Stimulated activated CD8-positive, alpha-beta memory T cell treated with anti-CD3 and anti-CD28 coated beads, Interleukin-4, amount 100 ng/mL, for 1 hour (primary cell): ENCODE data around the gene AFF2.

Experiments
- DNase-seq, 2 donors: peaks; one replicate each; pipeline ENCODE4 v3.0.0-alpha.2; 2020; ENCODE audit warnings: low read depth in 2 of 2, low spot score in 1 of 2

The AFF2 gene

DNA sequence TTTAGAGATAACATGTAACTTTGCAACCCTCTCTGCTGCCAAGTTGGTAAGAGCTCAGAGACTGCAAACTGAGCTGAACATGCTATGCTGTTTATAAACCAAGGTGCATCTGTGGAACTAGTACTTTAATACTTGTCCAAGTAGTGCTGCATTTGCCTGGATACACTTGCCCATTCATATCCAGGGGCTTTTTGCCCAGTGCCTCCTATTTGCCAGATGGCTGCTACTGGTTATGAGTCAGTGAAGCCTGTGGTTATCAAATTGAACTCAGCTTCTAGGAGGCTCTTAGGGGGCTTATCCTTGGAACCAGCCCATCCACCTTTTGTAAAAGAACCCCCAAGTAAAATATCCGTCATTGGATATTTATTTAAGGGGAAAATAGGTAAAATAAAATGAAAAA, 79.6 kb downstream of the AFF2 start:
- no peak for DNase-seq

DNA sequence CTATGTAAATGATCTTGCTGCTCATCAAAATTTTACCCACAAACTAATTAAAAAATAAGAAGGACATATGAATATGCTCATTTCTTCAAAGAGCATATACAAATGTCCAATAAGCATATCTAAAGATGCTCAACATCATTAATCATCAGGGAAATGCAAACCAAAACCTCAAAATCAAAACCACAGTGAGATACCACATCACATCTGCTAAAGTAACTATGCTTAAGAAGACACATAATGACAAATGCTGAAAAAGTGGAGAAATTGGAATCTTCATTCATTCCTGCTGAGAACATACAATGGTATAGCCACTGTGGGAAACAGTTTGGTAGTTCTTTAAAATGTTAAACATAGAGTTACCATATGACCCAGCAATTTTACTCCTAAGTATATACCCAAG, 81.9 kb downstream of the AFF2 start:
- DNase-seq, result no peak

DNA sequence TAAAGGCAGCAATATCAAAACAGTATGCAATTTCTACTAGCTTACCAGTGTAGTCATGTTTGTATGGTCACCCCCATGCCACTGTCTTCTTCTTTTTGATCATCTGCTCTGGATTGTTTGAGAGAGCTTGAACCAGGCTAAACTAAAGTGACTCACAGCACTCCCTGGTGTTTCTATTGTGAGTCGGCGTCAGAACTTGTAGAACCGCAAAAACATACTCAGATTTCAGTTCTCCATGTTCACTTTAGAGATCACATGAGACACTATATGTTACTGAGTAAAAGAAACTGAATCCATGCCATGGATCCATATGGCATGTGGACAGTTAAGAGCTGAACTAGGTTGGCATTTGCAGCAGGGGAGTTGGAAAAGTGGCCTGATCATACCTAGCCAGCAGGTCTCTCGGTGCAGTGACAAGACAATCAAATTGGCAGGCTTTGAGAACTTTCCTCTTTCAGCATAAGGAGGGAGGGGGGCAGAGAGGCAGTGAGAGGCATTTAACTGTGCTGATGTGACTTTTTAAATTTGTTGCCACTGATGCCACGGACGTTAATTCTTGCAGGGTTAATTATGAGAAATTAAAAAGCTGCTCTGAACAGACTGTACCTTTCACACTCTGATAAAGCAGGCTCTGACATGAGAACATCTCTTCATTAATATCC, 88.4 kb downstream of the AFF2 start:
- no peak for DNase-seq

DNA sequence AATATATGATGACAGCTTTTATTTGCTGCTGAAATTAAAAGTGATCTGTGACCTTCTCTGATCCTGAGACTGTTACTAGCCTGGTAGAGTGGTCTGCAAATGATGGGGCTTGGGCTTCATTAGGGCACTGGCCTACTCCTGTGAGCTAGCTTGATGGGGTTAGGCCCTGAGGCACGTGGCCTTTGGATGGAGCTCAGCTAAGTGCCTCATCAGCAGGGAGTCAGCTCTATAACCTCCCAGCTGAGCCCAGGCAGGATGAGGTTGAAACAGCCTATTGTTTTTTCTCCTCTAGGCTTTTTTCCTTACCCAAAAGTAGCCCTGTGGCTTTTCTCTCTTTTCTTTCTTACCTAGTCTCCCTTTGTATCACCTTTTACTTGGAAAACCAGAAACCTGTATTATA, 92.2 kb downstream of the AFF2 start:
- DNase-seq, result no peak

DNA sequence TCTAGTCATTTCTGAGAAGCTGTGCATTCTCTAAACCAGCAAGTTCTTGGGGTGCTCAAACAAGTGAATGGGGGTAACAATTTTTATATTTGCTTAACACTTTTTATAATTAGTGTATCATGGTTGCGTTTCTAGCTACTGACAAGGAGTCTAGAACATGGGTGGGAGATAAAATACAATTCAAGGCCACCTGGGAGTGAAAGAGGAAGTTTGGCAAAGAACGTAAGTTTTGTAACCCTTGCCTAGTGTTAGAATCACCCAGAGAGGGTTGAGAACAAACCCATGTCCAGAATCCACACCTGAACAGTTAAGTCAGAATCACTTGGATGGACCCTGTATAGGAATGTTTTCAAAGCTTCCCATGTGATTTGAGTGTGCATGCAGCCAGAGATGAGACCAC, 92.7 kb downstream of the AFF2 start:
- no peak for DNase-seq

DNA sequence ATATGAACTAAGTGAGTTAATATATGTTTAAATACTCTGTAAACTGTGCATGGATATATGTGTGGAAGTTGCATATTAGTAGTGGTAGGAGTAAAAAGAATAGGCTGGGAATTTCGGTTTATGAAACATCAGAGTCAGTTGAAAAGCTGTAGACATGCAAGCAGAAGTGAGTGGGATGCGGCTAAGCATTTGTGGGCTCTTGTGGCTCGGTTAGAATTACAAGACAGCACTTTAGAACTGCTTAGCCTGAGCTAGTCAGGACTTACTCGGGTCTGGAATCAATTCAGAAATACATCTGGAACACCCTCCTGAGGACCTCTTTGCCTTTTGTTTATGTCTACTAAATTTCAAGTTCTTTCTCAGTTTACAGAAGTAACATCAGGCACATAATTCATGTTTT, 93.6 kb downstream of the AFF2 start:
- DNase-seq, result no peak

DNA sequence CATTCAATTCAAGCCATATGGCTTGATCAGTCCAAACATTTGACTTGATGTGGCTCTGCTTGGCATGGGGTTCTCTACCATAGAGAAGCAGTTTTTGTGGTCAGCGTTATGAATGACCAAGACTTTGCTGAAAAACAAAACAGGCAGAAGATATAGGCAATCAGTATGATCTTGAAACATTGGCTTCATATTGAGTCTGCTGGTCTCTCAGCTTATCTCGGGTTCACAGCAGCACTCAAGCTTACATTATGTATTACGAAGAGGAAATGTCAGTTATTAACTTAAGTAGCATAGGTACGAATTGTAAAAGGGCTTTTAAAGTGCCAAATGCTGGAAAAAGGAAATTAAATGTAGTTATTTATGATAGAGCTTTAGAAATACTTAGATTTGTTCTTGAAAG, 99.0 kb downstream of the AFF2 start:
- DNase-seq, result no peak

DNA sequence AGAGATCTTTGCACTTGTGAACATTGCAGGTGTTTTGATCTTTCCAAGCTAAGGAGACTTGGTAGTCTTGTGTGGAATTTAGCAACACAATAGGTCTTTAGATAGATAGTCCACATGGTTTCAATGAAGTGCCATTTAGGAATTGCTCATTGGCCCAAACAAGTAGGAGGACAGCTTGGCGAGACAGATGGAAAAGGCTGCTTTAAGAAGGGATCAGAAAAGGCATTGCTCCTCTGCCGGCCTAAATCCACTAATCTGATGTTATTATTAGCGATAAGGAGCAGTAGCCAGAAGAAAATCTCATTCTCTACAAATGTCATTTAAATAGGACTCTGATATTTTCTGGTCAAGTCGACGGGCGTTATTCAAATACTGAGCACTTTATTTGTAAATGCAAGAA, 99.7 kb downstream of the AFF2 start:
- no peak for DNase-seq

DNA sequence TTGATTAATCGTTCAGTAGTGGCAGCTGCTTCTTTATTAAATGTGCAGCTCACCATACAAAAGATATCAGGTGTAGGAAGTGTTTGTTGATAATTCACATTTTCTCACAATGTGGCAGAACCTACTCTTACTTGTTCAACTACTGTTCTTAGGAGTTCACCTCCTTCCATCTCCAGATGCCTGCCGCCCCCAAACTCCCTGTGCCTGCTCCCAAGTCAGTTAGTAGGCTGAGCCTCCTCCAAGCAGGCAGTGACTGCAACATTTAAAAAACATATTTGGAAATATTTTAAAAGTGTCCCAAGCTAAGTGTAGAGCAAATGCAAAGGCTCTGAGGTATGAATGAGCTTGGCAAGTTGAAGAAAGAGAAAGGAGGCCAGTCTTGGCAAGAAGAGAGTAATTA, 100.2 kb downstream of the AFF2 start:
- DNase-seq, result no peak

DNA sequence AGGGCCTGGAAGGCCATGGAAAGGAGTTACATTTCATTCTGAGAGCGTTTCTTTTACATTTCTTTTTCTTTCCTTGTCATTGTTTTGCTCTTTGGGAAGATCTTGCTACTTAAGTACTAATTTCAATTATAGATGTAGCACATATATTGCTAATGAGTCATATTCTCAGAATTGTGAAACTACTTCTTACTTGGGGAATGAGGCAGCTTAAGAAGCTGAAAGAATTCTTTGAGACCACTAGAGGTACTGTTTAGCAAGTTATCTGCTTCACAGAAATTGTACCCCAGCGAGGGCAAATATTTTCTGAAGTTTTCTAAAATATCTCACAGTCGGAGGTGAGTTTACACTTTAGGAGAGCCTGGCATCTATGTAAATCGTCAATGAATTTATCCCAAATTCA, 100.6 kb downstream of the AFF2 start:
- no peak for DNase-seq

DNA sequence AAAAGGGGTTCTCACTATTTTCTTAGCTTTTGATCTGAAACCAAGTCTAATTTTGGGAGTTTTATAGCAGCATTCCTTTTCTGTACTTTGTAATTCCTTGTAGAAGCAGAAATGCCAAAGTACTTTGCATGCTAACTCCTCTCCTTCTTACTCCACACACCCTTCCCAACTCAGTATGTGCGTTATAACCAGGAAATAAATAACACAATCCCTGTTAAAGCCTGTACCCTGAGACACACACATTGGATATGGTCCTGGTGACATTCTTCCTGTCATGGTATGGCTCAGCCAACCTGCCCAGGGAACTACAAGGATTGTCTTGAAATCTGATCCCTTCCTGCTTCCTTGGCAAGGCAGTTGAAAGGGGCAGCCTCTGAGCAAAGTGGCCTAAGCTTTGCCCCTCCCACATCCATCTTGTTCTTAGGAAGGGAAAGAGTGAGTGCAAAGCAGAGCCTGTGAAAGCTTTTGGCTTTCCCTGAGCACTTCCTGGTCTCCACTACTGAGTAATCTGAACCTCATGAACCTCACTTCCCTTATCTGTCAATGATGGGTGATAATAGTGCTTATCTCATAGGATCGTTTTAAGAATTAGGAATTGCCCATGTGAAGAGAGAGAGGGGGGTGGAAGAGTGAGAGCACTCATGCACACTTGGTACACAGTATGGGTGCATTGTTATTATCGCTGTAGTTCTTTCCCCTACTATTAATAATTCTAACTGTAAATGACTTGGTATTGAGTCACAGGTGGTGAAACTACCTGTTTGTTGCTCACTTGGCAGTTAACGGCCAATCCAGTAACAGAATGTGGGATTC, 109.3 kb downstream of the AFF2 start:
- no peak for DNase-seq

DNA sequence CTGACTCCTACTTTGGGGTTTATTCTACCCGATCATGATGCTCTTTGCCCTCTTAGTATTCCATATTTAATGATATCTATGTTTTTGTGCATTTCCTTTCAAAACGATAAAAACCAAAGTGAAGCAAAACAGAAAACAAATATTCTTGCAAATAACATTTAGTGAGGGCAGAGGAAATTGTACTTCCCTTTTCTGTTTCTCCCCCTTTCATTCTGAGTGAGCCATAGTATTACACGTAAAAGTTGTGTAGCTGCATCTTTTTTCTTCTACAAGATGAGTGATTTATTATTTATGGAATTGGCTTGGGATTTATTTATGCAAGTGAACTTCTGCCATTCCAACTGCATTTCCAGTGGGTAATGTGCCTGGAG, 109.9 kb downstream of the AFF2 start:
- no peak for DNase-seq

DNA sequence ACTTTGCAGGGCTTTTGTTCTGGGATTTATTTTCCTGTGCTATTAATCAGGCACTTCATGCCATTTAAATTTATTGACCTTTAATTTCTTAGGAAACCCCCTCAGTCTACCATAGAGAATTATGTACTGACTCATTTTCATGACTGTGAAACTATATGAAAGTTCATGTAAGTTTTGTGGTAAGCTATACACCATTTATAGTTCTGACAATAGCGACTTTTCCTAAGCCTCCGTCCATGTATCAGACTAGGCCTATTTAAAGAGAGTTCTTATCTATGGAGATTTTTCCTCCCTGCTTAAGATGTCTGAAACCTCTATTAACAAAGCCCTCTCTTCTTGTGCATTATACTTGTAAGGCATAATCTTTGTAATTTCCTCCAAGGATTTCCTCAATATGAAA, 111.6 kb downstream of the AFF2 start:
- DNase-seq, result no peak

DNA sequence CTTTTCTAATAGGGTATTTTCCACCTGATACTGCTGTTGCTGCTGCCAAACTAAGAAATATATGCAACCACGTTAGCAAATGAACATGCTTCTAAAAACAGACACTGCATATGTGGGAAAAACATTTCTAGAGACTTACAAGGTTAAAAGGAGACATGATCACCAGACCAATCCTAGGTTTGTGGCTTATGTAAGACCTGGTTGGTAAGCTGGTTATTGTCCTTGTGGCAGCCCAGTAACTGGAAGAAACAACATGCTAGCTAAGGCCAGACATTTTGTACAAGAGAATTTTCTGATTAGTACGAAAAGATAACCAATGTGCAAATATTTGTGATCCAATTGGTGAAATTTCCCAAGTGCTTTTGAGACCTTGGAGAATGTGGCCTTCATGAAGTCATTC, 112.0 kb downstream of the AFF2 start:
- no peak for DNase-seq

DNA sequence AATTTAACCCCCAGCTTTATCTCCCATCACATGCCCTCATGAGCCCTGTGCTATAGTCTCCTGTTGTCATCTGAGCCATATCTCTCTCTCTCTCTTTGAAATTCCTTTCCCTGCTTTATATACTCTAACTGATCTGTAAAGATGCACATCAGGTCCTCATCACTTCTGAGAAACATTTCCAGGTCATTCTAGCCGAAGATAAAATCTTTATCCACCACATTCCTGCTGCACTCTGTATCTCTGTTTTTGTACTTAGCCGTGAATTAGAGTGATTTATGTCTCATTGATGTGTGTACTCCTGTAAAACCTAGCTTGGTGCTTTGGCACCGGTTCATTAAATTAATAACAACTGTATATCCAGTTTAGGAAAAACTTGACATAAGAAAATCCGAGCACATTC, 113.2 kb downstream of the AFF2 start:
- DNase-seq, result no peak

DNA sequence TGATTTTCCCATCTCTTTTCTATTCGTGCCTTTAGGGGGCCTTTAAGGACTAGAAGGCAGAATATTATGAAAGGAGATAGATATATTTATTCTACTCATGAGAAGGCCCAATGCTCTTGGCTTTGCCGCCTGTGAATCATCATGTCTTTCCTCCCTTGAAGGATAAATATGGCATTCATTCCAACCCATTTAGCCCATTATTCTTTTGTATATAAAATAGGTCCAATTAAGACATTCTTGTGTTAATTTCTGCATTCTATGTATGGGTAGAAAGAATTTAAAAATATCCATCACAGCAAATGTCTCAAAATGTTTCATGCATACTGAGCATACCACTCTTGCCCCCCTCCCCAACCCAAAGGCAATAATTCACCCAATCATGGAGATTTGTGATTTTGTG, 115.1 kb downstream of the AFF2 start:
- no peak for DNase-seq

DNA sequence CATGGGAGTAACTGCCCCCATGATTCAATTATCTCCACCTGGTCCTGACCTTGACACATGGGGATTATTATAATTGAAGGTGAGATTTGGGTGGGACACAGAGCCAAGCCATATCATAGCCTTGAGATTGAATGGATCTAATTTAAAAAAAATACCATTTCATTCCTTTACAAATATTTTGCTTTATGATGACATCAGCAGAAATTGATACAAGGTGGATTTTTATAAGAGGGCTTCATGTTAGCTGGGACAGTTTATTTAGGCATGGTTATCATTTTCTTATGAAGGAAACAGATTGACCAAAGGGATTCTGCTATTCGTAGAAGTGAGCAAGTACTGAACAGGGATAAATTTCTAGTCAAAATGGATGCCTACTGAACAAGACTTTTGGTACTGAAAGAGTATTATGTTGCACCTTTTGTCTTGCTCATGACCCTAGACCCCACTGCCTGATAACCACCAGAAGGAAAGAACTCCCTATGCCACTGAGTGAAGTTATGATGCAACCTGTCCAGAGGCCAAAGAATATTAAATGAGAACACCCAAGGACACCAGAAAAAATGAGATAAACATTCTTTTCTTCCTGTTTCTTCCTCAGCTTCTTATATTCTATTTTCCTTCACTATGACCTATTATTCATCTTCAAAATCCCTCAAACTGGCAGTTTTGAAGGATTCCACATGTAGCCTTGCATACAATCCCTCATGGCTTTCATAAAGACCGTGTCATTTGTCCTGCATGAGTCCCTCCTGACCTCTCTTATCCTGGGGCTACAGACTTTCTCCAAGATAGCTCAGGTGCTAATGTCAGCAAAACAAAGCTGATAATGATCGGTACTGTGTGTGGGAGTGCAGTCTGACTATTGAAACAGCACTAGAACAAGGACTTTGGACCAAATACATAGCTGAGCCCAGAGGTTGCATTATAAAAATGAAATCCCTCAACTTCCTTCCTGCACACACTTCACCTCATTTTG, 118.3 kb downstream of the AFF2 start:
- DNase-seq, result no peak

DNA sequence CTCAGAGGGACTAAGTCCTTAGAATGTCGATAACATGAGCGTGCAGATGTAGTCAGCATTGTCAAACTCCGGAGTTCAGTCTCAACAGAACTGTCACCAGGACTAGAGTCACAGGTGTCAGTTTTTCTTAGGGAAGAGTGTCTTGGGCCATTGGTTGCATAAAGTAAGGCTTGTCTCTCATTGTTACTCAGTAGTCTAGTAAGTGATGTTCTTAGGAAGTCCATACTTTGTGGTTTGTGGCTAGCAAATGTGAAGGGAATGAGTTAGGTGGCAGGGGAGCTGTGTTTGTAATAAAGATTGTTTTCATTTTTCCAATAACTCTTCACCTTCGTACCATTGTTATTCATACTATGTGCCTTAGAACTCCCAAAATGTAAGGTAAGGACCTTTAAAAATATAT, 119.6 kb downstream of the AFF2 start:
- no peak for DNase-seq

DNA sequence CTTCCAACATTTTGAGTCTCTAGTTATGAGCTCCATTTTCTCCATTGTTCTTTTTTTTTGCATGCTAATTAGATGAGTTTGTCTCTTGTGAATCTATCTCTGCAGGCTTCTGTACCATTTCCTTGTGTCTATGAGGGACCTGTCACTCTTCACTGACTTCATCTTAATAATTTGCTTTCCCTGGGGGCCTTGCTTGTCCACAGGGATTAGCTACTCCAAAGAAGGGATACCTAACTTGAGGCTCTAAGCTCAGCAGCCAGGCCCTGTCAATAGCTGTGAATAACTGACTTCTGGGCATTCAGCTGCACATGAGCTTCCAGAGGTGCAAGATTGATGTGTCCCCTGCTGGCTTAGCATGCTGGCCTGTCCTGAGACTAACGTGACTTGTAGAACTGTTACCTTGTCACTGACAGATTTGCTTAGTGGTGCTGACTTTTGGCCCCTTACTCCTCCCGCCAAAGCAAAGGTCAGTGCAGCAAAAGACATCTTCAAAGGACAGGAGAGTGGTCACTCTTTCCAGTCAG, 124.6 kb downstream of the AFF2 start:
- no peak for DNase-seq

DNA sequence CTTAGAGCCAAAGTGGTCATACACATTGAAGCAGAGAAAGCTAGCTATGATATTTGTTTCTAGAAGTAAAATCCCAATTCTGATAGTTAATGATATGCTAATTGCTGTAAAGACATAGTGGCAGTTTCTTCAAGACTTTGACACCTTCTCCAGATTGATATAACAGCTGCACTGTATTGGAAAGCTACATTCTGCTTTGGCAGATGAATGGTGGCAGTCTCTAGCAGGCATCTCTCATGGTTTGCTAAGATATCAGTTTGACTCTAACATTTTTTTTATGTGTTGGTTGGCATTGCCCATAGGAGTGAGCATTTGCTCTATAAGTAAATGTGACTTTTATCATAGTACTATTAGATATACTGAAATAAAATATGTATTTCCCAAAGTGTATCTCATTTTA, 128.2 kb downstream of the AFF2 start:
- no peak for DNase-seq

DNA sequence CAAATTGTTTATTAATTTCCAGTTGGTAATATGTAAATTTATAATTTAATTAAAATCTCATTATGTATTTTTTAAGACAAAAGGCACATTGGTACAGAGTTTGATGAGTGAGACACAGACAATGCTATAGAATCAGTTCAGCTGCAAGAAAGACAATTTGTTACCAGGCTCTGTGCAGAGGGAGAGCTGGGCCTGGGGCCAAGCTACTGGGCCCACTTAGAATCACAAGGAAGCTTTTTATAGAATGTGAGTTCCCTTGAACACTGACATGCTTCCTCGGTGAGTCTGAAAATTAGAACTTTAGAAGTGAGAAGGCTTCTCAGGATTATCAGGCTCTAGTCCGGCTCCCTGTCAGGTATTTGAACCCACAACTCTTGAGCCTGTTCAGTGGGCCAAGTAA, 129.0 kb downstream of the AFF2 start:
- no peak for DNase-seq

DNA sequence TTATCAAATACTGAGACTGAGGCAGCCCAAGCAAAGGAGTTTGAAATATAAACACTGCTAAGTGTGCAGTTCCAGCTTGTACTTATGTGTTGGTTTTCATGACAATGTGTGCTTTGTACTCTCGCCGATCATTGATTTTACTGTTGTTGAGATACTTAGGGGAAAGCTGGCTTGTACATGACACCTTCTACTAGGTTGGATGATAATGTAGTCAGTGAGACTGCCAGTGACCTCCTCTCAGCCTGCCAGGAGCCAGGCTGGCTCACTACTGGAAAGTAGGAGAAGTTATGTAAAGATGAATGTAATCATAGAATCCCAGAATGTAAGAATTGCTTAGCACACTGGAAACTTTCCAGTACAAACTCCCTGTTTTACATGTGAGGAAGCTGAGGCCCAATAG, 132.0 kb downstream of the AFF2 start:
- no peak for DNase-seq
